Nephron progenitor cell (in vitro differentiated cells): Measurements from ENCODE around the gene RGS12.

Experiments
- DNase-seq: peaks from one replicate; pipeline ENCODE4 v3.0.0; 2021
- H3K27ac Mint-ChIP-seq: 2 replicates; pipeline ENCODE4 v1.8.0; 2021; ENCODE audit warnings: mild to moderate bottlenecking, moderate library complexity, mixed read lengths
- H3K27me3 Mint-ChIP-seq: 2 replicates; pipeline ENCODE4 v1.8.0; 2021; ENCODE audit warnings: mild to moderate bottlenecking, low read depth, mixed read lengths; ENCODE audit not compliant: poor library complexity
- H3K36me3 Mint-ChIP-seq: 2 replicates; pipeline ENCODE4 v1.8.0; 2021; ENCODE audit warnings: low read depth, mixed read lengths
- H3K4me1 Mint-ChIP-seq: 2 replicates; pipeline ENCODE4 v1.8.0; 2021; ENCODE audit warnings: mixed read lengths
- H3K4me3 Mint-ChIP-seq: 2 replicates; pipeline ENCODE4 v1.8.0; 2021; ENCODE audit warnings: mild to moderate bottlenecking, moderate library complexity, mixed read lengths
- H3K9me3 Mint-ChIP-seq: 2 replicates; pipeline ENCODE4 v1.8.0; 2021; ENCODE audit warnings: mild to moderate bottlenecking, moderate library complexity, mixed read lengths
- CTCF ChIP-seq: fragments of 200-600 bp; sonication (generic); IDR thresholded peaks from 2 replicates; pipeline ENCODE4 v1.5.0; 2021; ENCODE audit warnings: antibody characterized with exemption

The RGS12 gene

GRCh38 chr4:3336382-3337356 is 43.8 kb downstream of the RGS12 start:
- Mint-ChIP-seq H3K4me3 (no peak overlapping the region), H3K36me3 (peaks cover 32% of the 10 kb centered on the region), H3K4me1 (peaks cover 53% of the 10 kb centered on the region), H3K9me3 (no peaks in the 10 kb centered on the region), H3K27ac (no peak overlapping the region), H3K27me3 (peaks cover 6% of the 10 kb centered on the region)
- DNase-seq, result no peak
- no peak for TF ChIP-seq CTCF

GRCh38 chr4:3337357-3337732 is 44.5 kb downstream of the RGS12 start:
- Mint-ChIP-seq H3K27ac (peak overlapping the region; percentile 17), H3K4me3 (no peak overlapping the region), H3K36me3 (peaks cover 26% of the 10 kb centered on the region), H3K9me3 (no peaks in the 10 kb centered on the region), H3K27me3 (peaks cover 6% of the 10 kb centered on the region), H3K4me1 (peaks cover 54% of the 10 kb centered on the region)
- TF ChIP-seq CTCF, result no peak
- DNase-seq, result no peak

GRCh38 chr4:3337811-3338210 is 45.0 kb downstream of the RGS12 start:
- DNase-seq, result no peak
- no peak for TF ChIP-seq CTCF
- H3K27me3 Mint-ChIP-seq, result peaks cover 6% of the 10 kb centered on the region

GRCh38 chr4:3338321-3338838 is 45.6 kb downstream of the RGS12 start:
- H3K27me3 Mint-ChIP-seq, result peaks cover 5% of the 10 kb centered on the region
- peak overlapping the region; percentile 36 for H3K27ac Mint-ChIP-seq
- no peaks in the 10 kb centered on the region for H3K9me3 Mint-ChIP-seq
- DNase-seq, result no peak
- H3K36me3 Mint-ChIP-seq, result peaks cover 20% of the 10 kb centered on the region
- no peak for TF ChIP-seq CTCF
- H3K4me3 Mint-ChIP-seq, result no peak overlapping the region
- peaks cover 58% of the 10 kb centered on the region for H3K4me1 Mint-ChIP-seq

More at GRCh38 chr4:3337811-3338210, 45.0 kb downstream of the RGS12 start:
- Mint-ChIP-seq H3K36me3 (peaks cover 23% of the 10 kb centered on the region), H3K4me1 (peaks cover 55% of the 10 kb centered on the region), H3K27ac (no peak overlapping the region), H3K4me3 (no peak overlapping the region), H3K9me3 (no peaks in the 10 kb centered on the region)

GRCh38 chr4:3338976-3339531 is 46.2 kb downstream of the RGS12 start:
- no peak for TF ChIP-seq CTCF
- Mint-ChIP-seq H3K4me3 (no peak overlapping the region), H3K27ac (peak overlapping the region; percentile 82), H3K9me3 (no peaks in the 10 kb centered on the region), H3K36me3 (peaks cover 20% of the 10 kb centered on the region), H3K27me3 (peaks cover 4% of the 10 kb centered on the region), H3K4me1 (peaks cover 58% of the 10 kb centered on the region)
- DNase-seq, result no peak
